MM.1S (cell line): ENCODE measurements around the gene BUB3.

Source experiments
- DNase-seq: peaks from one replicate; pipeline ENCODE4 v3.0.0-alpha.2; 2015
- H2AFZ ChIP-seq: fragments of 300-600 bp; sonication (generic); 2 replicates; pipeline ENCODE4 v1.6.0; 2016; ENCODE audit warnings: antibody characterized with exemption, low read length
- H3F3A ChIP-seq: fragments of 300-600 bp; sonication (generic); 2 replicates; pipeline ENCODE4 v1.6.1; 2016; ENCODE audit warnings: mild to moderate bottlenecking, antibody characterized with exemption, low read length, moderate library complexity, mixed read lengths; ENCODE audit not compliant: insufficient read depth
- H3K27ac ChIP-seq: fragments of 300-600 bp; sonication (generic); 2 replicates; pipeline ENCODE4 v1.5.1; 2016; ENCODE audit warnings: mild to moderate bottlenecking, low read length
- H3K27me3 ChIP-seq: fragments of 300-600 bp; sonication (generic); replicated peaks from 2 replicates; pipeline ENCODE4 v1.6.0; 2016; ENCODE audit warnings: low read length; ENCODE audit not compliant: insufficient read depth
- H3K36me3 ChIP-seq: fragments of 300-600 bp; sonication (generic); replicated peaks from 2 replicates; pipeline ENCODE4 v1.6.1; 2016; ENCODE audit warnings: mild to moderate bottlenecking, low read length, mixed read lengths; ENCODE audit not compliant: insufficient read depth
- H3K4me1 ChIP-seq: fragments of 300-600 bp; sonication (generic); 2 replicates; pipeline ENCODE4 v1.6.1; 2016; ENCODE audit warnings: low read length, mixed read lengths
- H3K4me2 ChIP-seq: fragments of 300-600 bp; sonication (generic); 2 replicates; pipeline ENCODE4 v1.6.0; 2016; ENCODE audit warnings: low read depth, low read length
- H3K4me3 ChIP-seq: fragments of 300-600 bp; sonication (generic); 2 replicates; pipeline ENCODE4 v1.5.1; 2016; ENCODE audit warnings: low read length, mixed read lengths
- H3K79me2 ChIP-seq: fragments of 300-600 bp; sonication (generic); 2 replicates; pipeline ENCODE4 v1.6.1; 2016; ENCODE audit warnings: mixed run types, low read length, mixed read lengths
- H3K9ac ChIP-seq: fragments of 300-600 bp; sonication (generic); 2 replicates; pipeline ENCODE4 v1.6.1; 2016; ENCODE audit warnings: low read length, mixed read lengths
- H3K9me2 ChIP-seq: fragments of 300-600 bp; sonication (generic); replicated peaks from 2 replicates; pipeline ENCODE4 v1.6.1; 2016; ENCODE audit warnings: mild to moderate bottlenecking, low read length, mixed read lengths; ENCODE audit not compliant: insufficient read depth
- H3K9me3 ChIP-seq: fragments of 300-600 bp; sonication (generic); replicated peaks from 2 replicates; pipeline ENCODE4 v1.6.1; 2016; ENCODE audit warnings: mild to moderate bottlenecking, low read length, mixed read lengths; ENCODE audit not compliant: insufficient read depth
- H4K20me1 ChIP-seq: fragments of 300-600 bp; sonication (generic); 2 replicates; pipeline ENCODE4 v1.6.1; 2016; ENCODE audit warnings: mild to moderate bottlenecking, low read length, moderate library complexity, mixed read lengths; ENCODE audit not compliant: insufficient read depth
- EZH2 ChIP-seq: fragments of 300-600 bp; sonication (generic); optimal IDR thresholded peaks from 2 replicates; pipeline ENCODE3; 2017; ENCODE audit warnings: low read depth, mild to moderate bottlenecking, antibody characterized with exemption, low read length, mixed read lengths
- EZH2phosphoT487 ChIP-seq: fragments of 300-600 bp; sonication (generic); IDR thresholded peaks from 2 replicates; pipeline ENCODE4 v1.6.1; 2018; ENCODE audit warnings: antibody characterized with exemption, low read length
- TF ChIP-seq, protein P1 (sequence below): fragments of 300-600 bp; sonication (generic); IDR thresholded peaks from 2 replicates; pipeline ENCODE4 v1.5.1; 2016; ENCODE audit warnings: antibody characterized with exemption, low read length, mixed read lengths

BUB3 gene

DNA sequence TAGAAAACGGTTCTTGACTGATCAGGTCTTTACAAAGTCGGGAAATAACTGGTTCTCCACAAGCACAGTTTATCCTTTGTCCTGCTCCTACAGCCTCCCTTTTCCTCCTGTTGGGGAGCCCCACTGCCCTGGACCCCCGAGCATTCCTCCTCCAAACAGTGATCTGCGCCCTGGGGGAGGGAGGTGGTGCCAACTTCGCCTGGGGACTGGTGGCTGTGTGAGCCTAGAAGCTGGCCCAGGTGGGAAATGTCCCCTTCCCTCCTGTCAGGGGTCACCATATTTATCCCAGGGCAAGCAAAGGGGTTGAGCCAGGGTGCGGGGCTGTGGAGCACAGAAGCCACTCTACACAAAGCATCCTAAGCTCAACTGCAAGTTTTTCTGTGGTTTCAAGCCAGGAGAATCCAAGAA lies 13.2 kb upstream of the BUB3 start:
- TF ChIP-seq EZH2phosphoT487 (no peak), EZH2 (no peak)
- TF ChIP-seq, protein P1, sequence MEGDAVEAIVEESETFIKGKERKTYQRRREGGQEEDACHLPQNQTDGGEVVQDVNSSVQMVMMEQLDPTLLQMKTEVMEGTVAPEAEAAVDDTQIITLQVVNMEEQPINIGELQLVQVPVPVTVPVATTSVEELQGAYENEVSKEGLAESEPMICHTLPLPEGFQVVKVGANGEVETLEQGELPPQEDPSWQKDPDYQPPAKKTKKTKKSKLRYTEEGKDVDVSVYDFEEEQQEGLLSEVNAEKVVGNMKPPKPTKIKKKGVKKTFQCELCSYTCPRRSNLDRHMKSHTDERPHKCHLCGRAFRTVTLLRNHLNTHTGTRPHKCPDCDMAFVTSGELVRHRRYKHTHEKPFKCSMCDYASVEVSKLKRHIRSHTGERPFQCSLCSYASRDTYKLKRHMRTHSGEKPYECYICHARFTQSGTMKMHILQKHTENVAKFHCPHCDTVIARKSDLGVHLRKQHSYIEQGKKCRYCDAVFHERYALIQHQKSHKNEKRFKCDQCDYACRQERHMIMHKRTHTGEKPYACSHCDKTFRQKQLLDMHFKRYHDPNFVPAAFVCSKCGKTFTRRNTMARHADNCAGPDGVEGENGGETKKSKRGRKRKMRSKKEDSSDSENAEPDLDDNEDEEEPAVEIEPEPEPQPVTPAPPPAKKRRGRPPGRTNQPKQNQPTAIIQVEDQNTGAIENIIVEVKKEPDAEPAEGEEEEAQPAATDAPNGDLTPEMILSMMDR: no peak
- peaks cover 52% of the 10 kb centered on the region for H3K27me3 ChIP-seq

DNA sequence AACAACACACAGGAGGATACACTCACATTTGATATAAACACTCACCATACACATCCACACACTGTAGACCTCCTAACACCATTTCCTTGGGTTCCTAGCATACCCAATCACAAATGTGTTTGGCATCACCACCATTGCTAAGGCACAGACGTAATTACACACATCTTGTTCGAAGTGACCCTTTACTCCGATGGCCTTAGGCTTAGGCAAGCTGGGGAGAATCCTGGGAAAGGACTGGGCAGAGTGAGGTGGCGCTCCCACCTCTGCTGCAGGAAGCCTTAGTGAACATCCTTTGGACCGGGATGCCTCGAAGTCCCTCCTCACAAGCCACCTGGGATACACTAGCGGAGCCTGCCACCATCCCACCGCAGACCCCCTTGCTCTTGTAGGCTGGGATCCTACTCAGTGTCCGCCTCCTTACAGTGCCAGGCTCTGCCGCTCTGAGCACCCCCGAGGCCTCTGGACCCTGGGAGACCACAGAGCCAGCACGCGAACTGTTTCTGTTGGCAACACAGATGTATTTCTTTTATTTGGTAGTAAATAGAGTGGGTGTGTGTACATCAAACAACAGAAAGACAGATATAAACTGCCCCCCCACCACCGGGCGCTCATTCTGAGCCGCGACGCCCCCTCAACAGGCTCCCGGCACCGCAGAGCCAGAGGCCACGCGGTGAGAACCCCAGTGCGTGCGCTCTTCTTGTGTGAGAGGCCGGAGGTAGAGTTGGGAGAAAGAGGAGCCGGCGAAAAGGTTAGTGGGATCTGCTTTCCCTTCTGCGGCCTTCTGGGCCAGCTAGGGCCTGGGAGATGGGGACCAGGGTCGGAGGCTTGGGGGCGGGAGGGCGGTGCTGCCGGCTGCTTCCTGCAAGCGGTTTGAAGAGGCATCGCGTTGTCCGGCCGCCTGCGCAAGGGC lies 12.2 kb upstream of the BUB3 start:
- Histone ChIP-seq H3F3A (no peaks in the 10 kb centered on the region), H4K20me1 (no peaks in the 10 kb centered on the region), H3K9ac (no peak overlapping the region), H2AFZ (no peak overlapping the region), H3K36me3 (no peaks in the 10 kb centered on the region), H3K27me3 (peaks cover 56% of the 10 kb centered on the region), H3K4me1 (no peaks in the 10 kb centered on the region), H3K27ac (no peak overlapping the region), H3K9me2 (no peaks in the 10 kb centered on the region), H3K4me3 (no peak overlapping the region), H3K79me2 (no peaks in the 10 kb centered on the region), H3K9me3 (no peaks in the 10 kb centered on the region), H3K4me2 (no peak overlapping the region)
- DNase-seq: no peak
- TF ChIP-seq, protein P1: no peak

More for the DNA sequence above, 13.2 kb upstream of the BUB3 start:
- H3K4me3 ChIP-seq: no peak overlapping the region
- no peaks in the 10 kb centered on the region for H3K9me2 ChIP-seq
- H3K79me2 ChIP-seq: no peaks in the 10 kb centered on the region
- H3K9ac ChIP-seq: no peak overlapping the region
- no peak overlapping the region for H3K27ac ChIP-seq
- no peaks in the 10 kb centered on the region for H3F3A ChIP-seq
- no peaks in the 10 kb centered on the region for H3K9me3 ChIP-seq
- no peaks in the 10 kb centered on the region for H4K20me1 ChIP-seq
- H2AFZ ChIP-seq: no peak overlapping the region
- no peaks in the 10 kb centered on the region for H3K4me1 ChIP-seq
- H3K36me3 ChIP-seq: no peaks in the 10 kb centered on the region
- DNase-seq: no peak
- no peak overlapping the region for H3K4me2 ChIP-seq

DNA sequence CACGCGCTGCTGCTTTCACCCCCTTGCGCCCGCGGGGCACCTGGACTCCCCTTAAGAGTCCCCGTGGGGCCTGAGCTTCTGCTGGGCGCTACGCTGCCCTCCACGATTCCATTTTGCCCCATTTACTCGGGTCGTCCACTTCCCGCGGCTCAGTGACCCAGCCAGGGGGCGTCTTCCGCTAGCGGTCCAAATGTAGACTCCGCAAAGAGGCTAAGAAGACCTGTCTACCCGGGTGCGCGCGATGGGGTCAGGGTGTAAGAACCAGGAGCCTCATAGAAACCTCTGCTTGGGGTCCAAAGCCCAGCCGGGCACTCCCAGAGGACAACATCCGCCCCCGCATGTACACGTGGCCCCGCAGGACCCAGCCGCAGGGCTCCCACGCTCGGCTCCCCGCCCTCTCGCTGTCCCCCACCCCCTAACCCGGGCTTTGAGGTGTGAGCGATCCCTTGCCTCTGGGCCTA lies 11.5 kb upstream of the BUB3 start:
- no peaks in the 10 kb centered on the region for H3K79me2 ChIP-seq
- H3K4me3 ChIP-seq: no peak overlapping the region
- H3K27ac ChIP-seq: no peak overlapping the region
- DNase-seq: no peak
- no peaks in the 10 kb centered on the region for H3K36me3 ChIP-seq
- H3K27me3 ChIP-seq: peaks cover 57% of the 10 kb centered on the region
- no peak overlapping the region for H3K9ac ChIP-seq
- H4K20me1 ChIP-seq: no peaks in the 10 kb centered on the region
- no peaks in the 10 kb centered on the region for H3K9me2 ChIP-seq
- H2AFZ ChIP-seq: no peak overlapping the region
- no peak for TF ChIP-seq EZH2phosphoT487
- TF ChIP-seq, protein P1: no peak
- TF ChIP-seq EZH2: no peak
- no peaks in the 10 kb centered on the region for H3K9me3 ChIP-seq
- H3K4me1 ChIP-seq: no peaks in the 10 kb centered on the region
- H3F3A ChIP-seq: no peaks in the 10 kb centered on the region
- no peak overlapping the region for H3K4me2 ChIP-seq
